Measurements from ENCODE around the gene SPTBN1.

The SPTBN1 gene

DNA sequence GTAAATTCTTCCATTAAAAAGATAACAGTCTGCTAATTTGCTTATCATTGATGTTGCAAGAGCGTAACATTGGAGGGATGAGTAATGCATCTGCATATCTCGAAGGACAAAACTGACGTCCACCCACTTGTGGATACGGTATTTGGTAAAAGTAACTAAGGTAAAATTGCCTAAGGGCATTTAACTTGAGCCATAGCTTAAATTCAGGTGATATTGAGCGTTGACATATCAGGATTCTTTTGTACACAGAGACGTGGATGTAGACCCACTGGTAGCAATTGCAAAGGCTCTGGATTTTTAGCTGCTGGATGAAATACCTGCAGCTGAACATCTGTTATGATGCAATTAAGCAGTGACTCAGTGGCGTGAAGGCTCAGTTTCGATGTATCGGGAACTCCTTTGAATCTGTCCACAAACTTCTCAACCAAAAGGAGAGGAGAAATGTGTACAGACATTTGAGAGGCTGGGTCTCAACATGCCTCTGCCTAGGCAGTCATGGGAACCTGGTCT is 119.3 kb downstream of the SPTBN1 start:
- H3K27ac ChIP-seq: no peak overlapping the region
- no peak for TF ChIP-seq ZFX (IDR thresholded peaks at IDR 0.05)
- no peak for TF ChIP-seq CTCF (conservative IDR thresholded peaks at IDR 0.05)

DNA sequence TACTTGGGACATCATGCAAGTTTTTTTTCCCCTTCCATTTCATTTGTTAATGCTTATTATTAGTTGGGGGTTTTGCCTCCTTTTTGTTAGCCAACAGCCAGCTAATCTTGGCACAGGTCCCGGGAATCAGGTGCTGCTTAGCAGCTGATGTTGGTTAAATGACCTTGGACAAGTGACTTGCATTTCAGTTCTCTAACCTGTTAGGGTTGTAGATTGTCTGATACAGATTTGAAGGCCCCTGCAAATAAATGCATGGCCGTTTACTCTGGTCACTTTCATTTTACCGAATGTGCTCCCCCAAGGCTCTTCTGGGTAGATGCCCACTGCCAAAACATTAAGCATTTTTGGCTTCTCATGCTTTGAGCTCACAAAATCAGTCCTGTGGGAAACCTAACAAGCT is 120.9 kb downstream of the SPTBN1 start:
- H3K27ac ChIP-seq: no peak overlapping the region
- TF ChIP-seq CTCF (conservative IDR thresholded peaks at IDR 0.05) (no peak), ZFX (IDR thresholded peaks at IDR 0.05) (no peak)

- TF ChIP-seq CTCF (conservative IDR thresholded peaks at IDR 0.05) (no peak), ZFX (IDR thresholded peaks at IDR 0.05) (no peak)
- no peak overlapping the region for H3K27ac ChIP-seq
Observed at GRCh38 chr2:54577944-54578647, 122.0 kb downstream of the SPTBN1 start.

DNA sequence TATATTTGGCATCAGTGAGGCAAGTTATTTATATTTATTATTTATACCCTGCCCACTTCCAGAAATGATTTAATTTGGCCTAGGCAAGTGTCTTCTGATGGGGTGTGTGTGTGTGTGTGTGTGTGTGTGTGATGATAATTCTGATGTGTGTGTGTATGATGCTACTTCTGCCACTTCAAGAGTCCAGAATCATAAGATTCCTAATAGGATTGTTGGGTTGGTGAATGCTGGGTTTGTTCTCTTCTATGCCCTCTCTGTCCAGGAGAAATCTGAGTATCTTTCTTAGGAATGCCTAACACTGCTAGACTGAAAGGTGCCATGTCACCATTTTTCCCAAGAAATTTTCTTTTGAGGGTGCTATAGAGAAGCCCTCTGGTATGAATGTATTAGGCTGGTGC is 122.5 kb downstream of the SPTBN1 start:
- no peak for TF ChIP-seq CTCF (conservative IDR thresholded peaks at IDR 0.05)
- TF ChIP-seq ZFX (IDR thresholded peaks at IDR 0.05): no peak
- H3K27ac ChIP-seq: no peak overlapping the region

DNA sequence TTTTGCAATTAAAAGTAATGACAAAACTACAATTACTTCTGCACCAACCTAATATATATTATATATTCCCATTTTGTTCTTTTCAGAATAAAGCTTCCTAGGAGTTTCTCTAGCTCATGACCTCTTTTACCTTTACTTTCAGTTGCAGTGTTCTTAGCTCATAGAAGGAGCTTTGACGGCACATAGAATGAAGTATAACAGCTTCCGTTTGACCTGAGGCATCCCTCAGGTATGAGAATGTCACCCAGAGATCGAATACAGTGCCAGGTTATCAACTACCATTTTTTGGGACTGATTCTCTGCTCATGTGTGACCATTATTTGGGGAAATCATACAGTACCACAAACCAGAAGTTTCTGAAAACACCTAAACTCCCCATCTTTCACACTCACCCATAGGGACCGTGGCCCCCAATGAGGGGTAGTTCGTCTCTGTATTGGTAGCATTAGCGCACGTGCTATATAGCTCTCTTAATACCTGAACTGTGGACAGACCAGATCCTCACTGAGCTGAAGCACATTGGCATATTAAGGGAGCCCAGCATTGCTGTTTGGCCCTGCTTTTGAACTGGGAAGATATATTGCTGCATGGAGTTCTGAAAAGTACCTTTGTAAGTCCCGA is 123.0 kb downstream of the SPTBN1 start:
- H3K27ac ChIP-seq: no peak overlapping the region

GRCh38 chr2:54579682-54580620 is 123.8 kb downstream of the SPTBN1 start:
- TF ChIP-seq ZFX (IDR thresholded peaks at IDR 0.05): no peak
- TF ChIP-seq CTCF (conservative IDR thresholded peaks at IDR 0.05): no peak
- no peak overlapping the region for H3K27ac ChIP-seq

More for the DNA sequence above, 123.0 kb downstream of the SPTBN1 start:
- TF ChIP-seq ZFX (IDR thresholded peaks at IDR 0.05): no peak

GRCh38 chr2:54581326-54582039 is 125.4 kb downstream of the SPTBN1 start:
- no peak for TF ChIP-seq ZFX (IDR thresholded peaks at IDR 0.05)
- TF ChIP-seq CTCF (conservative IDR thresholded peaks at IDR 0.05): no peak
- no peak overlapping the region for H3K27ac ChIP-seq

All from C4-2B (cell line).